HL-60/S4 treated with retinoic acid at 250 ng/mL for 4 days and 3 days (cell line): ENCODE measurements around the gene ZDHHC22.

Experiments used
- in situ Hi-C: fragments of 300-500 bp; cut with MboI; formaldehyde crosslinking; loops from 2 replicates; pipeline ENCODE4 v1.7.0; 2022; ENCODE audit warnings: low sequenced_read_pairs

The ZDHHC22 gene

DNA sequence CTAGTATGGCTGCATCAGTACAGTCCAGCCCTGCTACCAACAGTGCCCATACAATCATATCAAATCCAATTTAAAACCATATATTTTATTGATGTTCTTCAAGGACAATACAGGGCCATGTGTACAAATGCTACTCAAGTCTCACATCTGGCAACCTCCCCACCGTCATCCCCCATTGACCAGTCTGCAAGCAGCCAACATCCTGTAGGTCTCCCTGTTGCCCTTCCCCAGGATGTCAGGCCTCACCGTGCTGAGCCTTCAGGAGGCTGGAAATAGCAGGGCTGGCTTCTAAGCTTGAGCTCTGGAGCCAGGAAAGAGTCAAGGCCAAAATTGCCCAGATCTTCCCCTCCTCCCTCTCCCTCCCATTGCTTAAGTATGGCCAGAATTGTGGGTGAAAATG lies 10.4 kb downstream of the ZDHHC22 start:
- in situ Hi-C loops = no loop called here

DNA sequence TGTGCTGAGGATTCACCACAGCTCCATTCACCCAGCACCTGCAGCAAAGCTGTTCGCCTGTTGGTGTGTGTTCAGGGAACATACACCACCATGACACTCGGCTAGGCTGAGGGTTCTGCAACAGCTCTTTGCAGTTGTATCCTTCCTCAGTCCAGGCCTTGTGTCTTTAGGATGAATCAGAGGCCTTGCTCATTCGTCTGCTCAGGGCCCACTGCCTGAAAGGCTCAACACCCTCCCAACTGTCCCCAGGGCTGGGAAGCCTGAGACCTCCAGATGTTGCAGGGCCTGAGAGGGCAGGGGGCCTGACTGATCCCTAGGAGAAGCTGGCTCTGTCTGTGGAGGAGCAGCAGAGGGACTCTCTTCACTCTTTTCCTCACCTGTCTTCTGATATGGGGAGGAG lies 11.2 kb downstream of the ZDHHC22 start:
- in situ Hi-C loops = no loop called here

DNA sequence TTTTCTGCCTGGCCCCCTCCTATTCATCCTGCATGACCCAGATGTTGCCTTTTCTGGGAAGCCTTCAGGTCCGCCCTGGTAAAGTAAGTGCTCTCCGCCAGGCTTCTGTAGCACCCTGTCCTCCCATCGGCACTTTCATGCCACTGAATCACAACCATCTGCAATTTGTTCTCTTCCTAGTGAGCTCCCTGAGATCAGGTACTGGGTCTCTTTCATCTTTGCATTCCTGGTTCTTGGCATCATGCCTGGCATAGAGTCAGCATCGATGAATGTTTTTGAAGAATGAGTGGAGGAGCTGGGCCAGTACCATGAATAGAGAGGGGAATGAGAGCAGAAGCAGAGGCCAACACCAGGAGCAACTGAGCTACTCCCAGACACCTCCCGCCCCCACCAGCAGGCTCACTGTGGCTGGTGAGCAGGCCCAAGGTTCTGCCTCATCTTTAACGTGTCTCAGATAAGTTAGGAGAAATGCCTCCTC lies 13.1 kb downstream of the ZDHHC22 start:
- in situ Hi-C loops = no loop called here

DNA sequence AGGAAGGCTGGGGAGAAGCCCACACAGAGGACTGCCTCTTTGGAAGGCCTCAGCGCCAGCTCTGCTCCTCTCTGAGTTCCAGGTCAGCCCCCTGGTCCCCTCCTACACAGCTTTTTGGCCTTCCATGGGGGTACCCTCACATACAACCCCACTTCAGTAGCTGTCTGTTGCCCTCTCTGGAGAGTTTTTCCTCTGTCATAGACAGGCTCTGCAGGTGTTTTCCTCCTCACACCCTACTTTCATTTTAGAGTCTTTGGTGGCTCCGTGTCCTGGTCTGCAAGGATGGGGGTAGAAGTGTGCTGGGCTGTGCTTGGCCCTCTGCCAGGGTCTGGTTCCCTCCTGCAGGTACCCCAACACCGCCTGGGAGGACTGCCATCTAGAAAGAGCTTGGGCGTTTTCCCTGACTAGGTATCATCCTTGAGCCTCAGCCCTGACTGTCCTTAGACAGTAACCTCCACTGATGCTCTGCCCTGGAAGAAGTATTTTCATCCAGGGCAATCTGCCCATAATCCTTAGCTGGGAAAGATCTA lies 15.1 kb downstream of the ZDHHC22 start:
- in situ Hi-C loops = no loop called here

DNA sequence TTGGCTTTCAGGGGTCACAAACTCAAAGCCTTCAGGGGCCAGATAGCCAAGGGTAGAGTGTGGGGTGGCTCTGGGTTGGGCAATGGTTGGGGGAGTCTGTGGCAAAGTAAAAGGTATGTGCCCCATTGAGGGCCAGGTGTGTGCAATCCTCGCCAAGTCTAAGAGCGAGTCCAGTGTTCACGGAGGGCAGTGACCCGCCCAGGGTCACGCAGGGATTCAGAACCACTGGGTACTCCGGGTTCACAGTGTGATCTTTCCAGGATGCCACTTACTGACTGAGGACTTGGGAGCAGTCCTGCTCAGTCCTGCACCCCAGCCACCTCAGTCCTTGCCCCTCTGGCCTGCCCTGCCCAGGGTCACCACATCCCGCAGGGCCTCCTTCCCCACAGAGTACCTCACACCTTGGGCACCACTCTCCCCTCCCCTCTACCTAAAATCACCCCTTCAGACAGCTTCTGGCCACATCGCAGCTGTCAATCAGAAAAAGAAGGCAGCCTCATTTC lies 15.7 kb downstream of the ZDHHC22 start:
- in situ Hi-C loops = no loop called here

DNA sequence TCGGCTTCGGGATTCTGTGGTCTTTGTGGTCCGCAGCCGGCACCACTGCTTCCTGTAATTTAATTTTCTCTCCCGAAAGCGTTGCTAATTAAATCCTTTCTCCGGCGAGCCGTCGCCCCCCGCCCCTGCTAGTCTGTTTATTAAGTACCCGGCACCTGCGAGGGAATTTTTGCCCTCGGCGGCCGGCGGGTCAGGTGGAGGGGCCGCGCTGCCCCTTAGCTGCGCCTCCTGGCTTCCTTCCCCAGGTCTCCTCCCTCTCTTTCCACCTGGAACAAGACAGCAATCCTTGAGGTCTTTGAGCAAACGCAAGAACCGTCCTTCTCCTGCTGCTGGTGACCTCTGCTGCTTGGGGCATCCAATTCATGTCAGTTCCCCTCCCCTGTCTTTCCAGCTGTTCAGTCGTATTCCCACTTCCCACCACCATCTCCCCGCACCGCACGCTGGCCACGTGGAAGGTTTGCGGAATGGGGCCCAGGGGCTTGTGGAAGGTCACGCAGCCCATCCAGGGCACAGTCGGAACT lies 16.2 kb downstream of the ZDHHC22 start:
- in situ Hi-C loops = no loop called here

DNA sequence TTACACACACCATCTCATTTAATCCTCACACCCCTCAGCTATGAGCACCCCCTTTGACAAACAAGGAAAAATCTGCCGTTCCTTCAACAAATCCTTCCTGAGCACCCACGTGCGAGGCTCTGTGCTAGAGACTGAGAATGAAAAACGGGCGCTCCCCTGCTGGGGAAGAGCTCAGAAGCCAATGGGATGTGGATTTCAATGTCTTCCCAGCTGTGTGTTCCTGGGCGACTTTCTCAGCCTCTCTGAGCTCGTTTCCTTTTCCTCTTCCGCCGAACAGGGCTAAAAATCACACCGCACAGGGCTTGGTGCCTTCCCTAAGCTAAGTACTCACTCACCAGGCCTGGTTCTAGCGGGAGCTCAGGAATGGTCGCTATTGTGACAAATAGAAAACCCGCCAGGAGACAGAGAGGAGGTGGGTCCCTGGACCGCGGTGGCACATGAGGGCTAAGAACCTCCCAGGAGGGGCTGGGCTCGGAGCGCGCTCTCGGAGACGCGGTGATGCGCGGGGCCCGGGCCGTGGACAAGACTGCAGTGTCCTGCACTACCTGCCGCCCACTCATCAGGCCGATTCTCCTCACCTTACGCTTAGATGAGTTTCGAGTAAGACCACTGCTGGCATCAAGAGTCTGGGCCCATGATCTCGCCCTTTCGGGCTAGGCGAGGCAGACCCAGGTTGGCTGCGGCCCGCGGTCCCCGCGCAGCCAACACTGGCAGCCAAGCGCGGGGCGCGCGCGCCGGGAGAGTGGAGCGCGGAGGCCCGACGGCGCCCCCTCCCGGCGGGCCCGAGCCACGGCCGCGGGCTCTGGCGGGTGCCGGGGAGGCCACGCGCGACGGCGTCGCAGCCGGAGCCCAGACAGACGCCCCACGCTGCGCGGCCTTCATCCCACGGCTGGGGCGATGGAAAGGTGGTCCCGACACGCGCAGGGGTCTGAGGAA lies 17.0 kb downstream of the ZDHHC22 start:
- in situ Hi-C loops = no loop called here

DNA sequence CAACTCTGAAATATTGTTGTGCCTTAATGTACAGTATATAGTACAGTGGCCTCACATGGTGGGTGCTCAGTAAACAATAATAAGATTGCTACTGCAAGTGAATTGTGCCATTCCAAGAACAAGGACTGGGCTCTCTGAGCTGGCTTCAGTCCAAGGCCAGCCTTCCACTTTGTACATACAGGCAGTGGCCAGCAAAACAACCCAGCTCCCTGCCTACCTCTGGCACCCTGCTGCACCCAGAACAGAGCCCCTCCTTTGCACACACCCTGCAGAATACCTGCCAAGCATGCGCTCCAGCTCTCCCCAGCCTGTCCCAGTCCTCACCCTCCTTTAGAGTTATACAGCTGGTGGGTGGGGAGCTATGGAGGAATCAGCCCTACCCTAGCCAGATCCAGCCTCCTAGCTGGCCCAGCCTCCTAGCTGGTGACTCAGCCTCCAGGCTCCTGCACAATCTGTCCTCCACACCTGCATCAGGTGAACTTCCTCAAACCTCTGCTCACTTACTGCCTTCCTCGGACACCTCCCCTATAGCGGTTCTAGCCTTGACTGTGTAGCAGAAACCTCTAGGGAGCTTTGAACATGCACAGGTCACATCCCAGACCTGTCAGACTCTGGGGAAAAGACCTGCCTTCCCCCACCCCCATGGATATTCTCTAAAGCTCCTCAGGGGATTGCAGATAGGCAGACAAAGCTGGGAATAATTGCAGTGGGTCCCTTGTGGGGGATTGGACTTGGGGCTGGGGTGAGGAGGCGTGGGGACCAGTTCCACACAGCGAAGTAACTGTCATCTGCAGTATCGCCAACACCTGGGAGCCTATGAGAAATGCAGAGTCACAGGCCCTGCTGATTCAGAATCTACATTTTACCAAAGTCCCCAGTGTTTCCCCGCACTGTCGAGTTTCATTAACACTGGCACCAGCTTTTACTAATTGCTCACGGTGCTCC lies 17.9 kb downstream of the ZDHHC22 start:
- in situ Hi-C loops = no loop called here

DNA sequence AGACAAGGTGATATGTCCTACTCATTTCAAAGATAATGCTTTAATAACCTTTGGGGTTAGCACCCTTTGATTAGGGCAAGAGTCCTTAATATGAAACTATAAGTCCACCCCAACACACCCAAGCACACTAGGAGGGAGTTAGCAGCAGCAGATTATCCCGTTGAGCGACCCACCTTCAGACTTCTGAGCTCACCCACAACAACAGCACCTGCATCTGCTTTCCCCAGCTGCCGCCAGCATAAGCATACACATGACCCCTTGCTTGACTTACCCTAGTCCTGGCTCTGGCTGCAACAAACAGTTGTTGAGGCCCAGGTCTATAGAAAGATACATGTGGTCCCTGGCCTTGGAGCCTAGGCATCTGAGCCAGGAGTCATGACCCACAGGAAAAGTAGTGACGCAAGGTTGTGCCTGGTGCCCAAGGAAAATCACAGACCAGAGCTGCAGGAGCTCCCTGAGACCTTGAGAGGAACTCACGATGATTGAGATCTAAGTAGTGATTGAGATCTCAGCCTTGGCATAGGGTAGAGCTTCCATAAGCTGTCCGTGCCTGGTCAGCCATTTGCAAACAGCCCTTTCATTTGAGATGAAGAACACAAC lies 19.0 kb downstream of the ZDHHC22 start:
- in situ Hi-C loops = no loop called here

DNA sequence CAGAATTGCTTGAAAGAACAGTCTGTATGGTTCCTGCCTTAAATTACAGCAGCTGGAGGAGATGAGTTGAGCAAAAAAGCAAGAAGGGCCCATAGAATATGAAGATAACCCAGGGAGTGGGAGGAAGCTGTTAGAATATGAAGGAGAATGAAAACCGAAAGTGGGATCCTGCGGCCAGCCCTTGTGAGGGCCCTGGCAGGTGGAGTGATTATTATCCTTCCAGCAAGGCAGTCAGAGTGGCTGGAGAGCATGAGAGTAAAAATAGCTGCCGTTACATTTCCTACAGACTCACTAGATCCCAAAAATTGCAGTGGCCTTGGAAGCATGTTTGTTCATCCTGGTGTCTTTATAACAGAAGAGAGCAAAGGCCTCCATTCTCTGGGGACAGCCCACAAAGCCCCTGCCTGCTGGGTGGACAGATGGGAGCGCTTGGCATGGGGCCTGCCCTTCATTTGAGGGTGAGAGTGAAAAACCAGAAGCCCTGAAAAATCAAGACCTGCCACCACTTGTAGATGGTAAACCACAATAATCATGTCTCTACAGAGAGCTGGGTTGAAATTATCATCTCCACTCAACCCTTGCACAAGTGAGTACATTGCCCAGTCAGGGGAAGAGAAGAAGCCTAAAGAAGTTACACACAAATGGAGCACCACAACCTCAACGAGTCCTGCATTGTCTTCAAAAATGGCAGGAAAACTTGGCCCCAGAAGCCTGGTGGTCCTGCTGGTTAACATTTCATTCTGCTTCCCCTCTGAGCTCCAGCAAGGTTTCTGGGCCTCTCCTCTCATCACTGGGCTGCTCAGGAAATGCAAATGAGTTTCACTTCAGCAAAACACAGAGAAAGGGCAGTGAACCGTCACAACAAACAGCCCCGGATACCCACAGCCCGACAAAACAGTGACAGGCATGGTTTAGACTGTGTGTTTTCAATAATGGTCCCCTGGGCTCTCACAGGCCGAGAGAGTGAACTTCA lies 20.5 kb downstream of the ZDHHC22 start:
- in situ Hi-C loops = no loop called here

DNA sequence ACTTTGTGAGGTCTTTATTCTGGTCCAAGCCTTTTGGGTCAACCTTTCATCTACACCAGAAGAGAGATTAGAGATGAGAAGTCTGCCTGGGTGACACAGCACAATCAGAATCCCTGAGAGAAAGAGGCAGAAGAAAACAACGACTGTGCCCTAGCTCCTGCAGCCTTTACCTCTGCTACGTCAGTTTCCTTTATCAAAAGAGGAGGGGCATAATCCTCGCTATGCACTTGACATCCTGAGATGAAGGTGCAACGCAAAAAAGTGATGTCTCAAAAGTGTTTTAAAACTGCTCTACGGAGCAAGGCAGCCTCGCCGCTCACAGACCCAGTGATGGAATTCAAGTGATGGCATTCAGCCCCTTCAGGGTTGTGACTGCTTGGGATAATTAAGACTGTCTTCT lies 21.7 kb downstream of the ZDHHC22 start:
- in situ Hi-C loops = no loop called here

DNA sequence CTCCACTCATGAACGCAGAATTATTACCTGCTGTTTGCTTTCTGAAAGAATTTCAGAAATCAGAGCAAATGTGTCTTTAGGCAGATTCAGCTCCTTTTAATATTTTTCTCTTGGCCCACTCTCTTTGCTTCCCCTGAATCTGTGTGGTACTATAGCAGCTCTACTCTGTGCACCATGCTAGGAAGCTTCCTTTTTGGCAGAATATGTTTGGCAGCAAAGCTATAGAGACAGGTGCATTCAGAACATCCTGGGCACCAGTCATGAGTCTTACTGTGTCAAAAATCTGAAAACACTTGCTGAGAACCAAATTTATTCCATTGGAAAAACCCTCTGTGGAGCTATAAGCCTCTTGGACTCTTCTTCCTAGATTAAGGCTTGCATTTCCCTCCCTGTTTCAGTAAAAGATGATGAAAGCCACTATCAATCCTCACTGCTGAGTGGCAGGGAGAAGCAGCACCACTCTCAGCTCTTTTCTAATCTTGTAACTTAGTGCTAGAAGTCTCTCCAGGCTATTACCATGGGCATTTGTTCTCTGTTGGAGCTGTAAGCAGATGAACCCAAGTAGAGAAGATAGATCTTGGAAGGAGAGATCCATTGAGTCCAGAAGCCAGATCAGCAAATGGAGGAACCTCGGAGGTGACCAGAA lies 25.3 kb downstream of the ZDHHC22 start:
- in situ Hi-C loops = no loop called here

DNA sequence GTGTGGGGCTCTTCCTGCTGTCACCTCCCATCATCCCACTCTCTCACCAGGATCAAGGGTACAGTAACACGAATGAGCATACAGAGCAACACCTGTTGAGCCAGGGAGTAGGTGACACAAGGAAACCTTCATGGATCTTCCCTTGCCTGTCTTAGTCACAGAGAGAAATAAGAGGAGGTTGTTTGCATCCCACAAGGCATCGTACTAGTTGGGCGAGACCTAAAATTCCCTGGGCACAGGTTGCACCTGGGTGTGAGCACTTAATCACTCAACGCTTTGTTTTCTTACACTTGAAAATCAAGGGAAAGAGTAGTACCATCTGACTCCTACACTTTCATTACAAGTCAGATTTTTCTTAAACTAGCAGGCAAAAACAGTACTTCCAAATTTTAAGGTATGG lies 27.0 kb downstream of the ZDHHC22 start:
- in situ Hi-C loops = no loop called here

DNA sequence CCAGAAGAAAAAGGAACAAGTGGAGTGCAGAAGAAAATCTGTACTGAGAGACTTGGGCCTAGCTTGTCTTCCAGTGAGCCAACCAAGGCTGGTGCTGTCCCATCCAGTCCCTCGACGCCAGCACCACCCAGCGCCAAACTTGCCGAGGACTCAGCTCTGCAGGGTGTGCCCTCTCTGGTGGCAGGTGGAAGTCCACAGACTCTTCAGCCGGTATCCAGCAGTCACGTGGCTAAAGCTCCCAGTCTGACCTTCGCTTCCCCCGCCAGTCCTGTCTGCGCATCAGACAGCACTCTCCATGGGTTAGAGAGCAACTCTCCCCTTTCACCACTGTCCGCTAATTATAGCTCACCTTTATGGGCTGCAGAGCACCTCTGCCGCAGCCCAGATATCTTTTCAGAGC lies 27.9 kb downstream of the ZDHHC22 start:
- in situ Hi-C loops = no loop called here

DNA sequence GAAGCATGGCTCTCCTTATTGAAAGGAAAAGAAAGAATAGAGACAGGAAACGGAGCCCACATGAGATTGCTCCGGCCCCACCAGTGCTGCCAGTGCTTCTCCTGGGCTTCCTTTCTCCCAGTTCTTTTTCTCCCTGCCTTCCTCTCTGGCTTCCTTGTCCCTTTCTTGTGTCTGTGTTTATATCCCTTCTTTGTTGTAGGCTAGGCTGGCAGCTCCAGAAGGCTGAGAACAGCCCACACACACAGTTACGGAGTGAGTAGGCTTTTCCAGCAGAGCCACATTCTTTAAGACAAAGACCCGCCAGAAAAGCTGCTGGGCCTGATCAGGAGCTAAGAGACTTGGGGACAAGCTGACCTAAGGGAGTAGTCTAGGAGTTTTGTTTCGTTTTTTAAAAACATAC lies 30.6 kb downstream of the ZDHHC22 start:
- in situ Hi-C loops = no loop called here

DNA sequence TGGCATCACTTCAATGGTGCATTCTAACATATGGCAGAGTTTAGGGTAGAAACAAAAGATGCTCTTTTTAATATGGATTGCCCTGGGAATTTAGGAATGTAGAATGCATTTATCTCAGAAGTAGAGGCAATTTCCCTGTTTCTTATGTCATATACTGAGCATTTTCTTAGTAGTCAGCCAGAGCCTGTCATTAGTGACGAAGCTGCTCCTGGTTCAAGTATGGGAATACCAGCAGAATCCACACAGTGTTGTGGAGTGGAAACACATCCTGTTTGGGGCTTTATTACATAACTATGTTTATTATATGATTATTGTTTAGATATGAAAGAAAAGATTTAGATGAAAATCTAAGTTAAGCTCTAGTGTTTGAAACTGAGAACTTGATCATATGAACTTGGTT lies 31.3 kb downstream of the ZDHHC22 start:
- in situ Hi-C loops = no loop called here

DNA sequence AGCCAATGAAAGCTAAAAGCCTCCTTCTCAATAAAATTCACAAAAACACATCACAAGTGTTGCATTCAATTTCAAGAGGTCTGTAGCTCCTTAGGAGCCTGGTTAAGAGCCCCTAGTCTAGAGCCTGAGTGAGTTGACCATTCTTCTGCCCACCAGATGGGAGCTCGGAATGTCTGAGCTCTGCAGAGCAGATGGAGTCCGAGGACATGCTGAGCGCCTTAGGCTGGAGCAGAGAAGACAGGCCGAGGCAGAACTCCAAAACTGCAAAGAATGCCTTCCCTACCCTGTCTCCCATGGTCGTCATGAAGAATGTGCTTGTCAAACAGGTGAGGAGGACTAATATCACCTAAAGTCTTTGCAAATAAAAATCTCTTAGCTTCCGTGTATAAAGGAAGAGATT lies 31.9 kb downstream of the ZDHHC22 start:
- in situ Hi-C loops = no loop called here

DNA sequence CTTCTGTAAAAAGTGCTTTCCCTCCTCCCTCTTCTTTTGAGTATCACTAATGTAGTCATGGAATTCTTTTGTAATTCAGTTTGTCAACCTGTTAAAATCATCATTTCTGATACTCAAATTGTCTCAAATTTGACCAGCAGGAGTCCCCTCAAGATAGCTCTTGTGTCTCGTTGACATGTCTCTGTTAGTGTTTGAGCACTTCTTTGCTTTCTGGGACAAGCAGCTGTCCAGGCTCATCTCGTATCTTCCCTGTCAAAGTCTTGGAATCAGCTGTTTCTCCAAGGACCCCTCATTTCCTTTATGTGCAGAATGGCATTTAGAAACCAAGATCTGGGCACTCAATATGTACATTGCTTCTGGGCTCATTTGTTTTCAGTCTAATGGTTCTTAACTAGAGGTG lies 32.8 kb downstream of the ZDHHC22 start:
- in situ Hi-C loops = no loop called here

DNA sequence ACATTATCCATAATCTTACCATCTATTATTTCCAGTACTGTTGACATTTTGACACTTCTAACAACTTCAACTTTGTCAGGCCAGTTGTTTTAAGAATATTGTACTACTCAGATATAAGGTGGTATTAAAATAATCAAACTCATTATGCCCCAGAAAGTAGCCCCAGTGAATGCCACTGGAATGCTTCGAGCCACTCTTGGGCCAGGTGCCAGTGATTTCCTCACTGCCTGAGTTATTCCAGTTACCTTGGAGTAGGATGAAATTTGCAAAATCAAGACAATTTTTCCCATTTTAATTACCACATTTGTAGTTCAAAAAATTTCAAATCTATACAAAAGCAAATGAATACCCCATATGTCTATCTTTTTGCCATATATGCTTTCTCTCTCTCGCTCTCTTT lies 34.4 kb downstream of the ZDHHC22 start:
- in situ Hi-C loops = no loop called here
